Measurements from ENCODE around the gene SLC25A48. TPM values are rescaled to one million over a fixed set of nuclear protein-coding genes. Genes with fewer than 3 reads are reported as not detected.

The SLC25A48 gene
- total and polyA plus RNA-seq, 2 of the 4 experiments (the other 2 are of a cell fraction): not detected

DNA sequence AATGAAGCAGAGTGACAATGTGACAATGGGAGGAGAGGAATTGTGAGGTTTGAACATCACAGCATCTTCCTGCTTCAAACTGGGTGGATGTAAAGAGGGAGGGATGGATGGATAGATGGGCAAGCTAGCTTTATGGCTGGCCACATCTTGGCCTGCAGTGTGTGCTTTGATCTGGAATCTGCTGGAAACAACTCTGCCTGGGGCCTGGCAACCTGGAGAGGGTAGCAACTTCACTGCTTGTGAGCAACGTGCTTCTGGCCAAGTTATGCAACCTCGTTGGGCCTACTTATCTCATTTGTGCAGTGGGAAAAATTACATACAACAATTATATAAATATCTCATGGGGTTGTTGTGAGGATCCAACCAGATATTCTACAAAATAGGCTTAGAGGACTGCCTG, 55.8 kb downstream of the SLC25A48 start (continued):
- TF ChIP-seq, protein P1, sequence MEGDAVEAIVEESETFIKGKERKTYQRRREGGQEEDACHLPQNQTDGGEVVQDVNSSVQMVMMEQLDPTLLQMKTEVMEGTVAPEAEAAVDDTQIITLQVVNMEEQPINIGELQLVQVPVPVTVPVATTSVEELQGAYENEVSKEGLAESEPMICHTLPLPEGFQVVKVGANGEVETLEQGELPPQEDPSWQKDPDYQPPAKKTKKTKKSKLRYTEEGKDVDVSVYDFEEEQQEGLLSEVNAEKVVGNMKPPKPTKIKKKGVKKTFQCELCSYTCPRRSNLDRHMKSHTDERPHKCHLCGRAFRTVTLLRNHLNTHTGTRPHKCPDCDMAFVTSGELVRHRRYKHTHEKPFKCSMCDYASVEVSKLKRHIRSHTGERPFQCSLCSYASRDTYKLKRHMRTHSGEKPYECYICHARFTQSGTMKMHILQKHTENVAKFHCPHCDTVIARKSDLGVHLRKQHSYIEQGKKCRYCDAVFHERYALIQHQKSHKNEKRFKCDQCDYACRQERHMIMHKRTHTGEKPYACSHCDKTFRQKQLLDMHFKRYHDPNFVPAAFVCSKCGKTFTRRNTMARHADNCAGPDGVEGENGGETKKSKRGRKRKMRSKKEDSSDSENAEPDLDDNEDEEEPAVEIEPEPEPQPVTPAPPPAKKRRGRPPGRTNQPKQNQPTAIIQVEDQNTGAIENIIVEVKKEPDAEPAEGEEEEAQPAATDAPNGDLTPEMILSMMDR (conservative IDR thresholded peaks at IDR 0.05; ENCODE audit: low read depth, low read length): no peak

DNA sequence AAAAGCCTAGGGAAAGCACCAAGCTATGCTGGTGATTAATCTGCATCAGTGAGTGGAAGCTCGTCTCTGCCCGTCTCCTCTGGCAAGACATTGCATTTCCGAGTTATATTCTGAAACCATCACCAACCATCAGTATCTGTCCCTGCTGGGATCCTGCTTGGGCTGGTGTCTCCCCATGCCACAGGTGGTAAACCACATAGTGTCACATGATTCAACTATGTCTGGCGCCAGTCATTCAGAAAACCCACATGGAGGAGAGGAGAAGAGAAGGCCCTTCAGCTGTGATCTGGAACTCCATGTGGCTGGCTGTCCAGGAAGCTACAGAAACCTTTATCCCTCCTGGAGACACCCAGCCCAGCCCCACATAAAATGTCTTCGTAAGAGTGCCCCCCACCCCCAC, 56.4 kb downstream of the SLC25A48 start:
- Histone ChIP-seq H2BK120ac (ENCODE audit: low read depth, low read length) (no peak overlapping the region), H4K20me1 (ENCODE audit: insufficient read depth, low read length) (no peaks in the 10 kb centered on the region), H4K8ac (ENCODE audit: low read depth in 2 of 2, low read length in 2 of 2) (no peak overlapping the region), H3K23ac (ENCODE audit: low read depth, low read length) (no peak overlapping the region), H2AFZ (replicated peaks; ENCODE audit: low read length, poor library complexity) (no peak overlapping the region), H3K14ac (replicated peaks; ENCODE audit: low read depth, low read length) (no peak overlapping the region), H2AK5ac (ENCODE audit: low read depth, low read length) (no peak overlapping the region), H3K79me1 (ENCODE audit: low read depth in 1 of 2, low read length in 2 of 2) (no peaks in the 10 kb centered on the region), H2BK20ac (ENCODE audit: low read depth, low read length) (no peak overlapping the region), H4K91ac (ENCODE audit: insufficient read depth, low read depth, low read length) (no peak overlapping the region), H3K4me1 (ENCODE audit: control insufficient read depth, insufficient read depth, low read length) (peaks cover 9% of the 10 kb centered on the region; the same call in 1 of the 2 replicates), H3K27ac (ENCODE audit: insufficient read depth, low read length) (no peak overlapping the region), H3K9me1 (ENCODE audit: insufficient read depth, low read length) (no peaks in the 10 kb centered on the region), H3K36me3 (ENCODE audit: control insufficient read depth, insufficient read depth, low read length) (no peaks in the 10 kb centered on the region), H3K56ac (ENCODE audit: extremely low read depth, insufficient read depth, low read length) (no peak overlapping the region), H3K4me3 (ENCODE audit: insufficient read depth, low read depth, low read length) (no peak overlapping the region), H3K9me3 (ENCODE audit: control insufficient read depth, insufficient read depth, low read length) (no peaks in the 10 kb centered on the region), H3K4me2 (ENCODE audit: low read depth, low read length) (no peak overlapping the region), H3K9ac (ENCODE audit: low read depth, low read length) (no peak overlapping the region), H2BK15ac (ENCODE audit: low read depth, low read length) (no peak overlapping the region), H3K18ac (ENCODE audit: low read depth, low read length) (no peak overlapping the region), H2BK5ac (ENCODE audit: low read depth, low read length, poor library complexity, severe bottlenecking) (no peak overlapping the region), H3K4ac (ENCODE audit: low read depth, low read length) (no peak overlapping the region), H2AK9ac (replicated peaks; ENCODE audit: low read depth, low read length, poor library complexity) (no peak overlapping the region), H4K5ac (ENCODE audit: low read depth, low read length) (no peak overlapping the region), H3K27me3 (ENCODE audit: control insufficient read depth, insufficient read depth, low read length) (peaks cover 16% of the 10 kb centered on the region)
- DNase-seq (no peak), ATAC-seq (ENCODE audit: low read depth) (no peak)
- dilution Hi-C loops (cut with HindIII; ENCODE audit: low sequenced_read_pairs, unreplicated experiment) (no loop called here), intact Hi-C loops (cut with micrococcal nuclease) (loop anchor here (1.0 kb wide), 1 partner anchor 167 kb away; no protein-coding TSS in a partner anchor), in situ Hi-C loops (cut with MboI; ENCODE audit: low sequenced_read_pairs) (no loop called here)
- CTCF ChIA-PET: interaction anchor here (0.8 to 1.9 kb wide), 3 partner anchors 14 to 283 kb away, joined by 3 to 8 read pairs (median 3); no protein-coding TSS in a partner anchor
- no TSS peak for BruUV-seq (replicated peaks)
- POLR2A ChIA-PET (ENCODE audit: unreplicated experiment): no interaction called here
- WGBS, 2 experiments (ENCODE audit: extremely low coverage in 2 of 2, insufficient read length in 1 of 2): 100% methylated on average over 1 of the region's 5 CpGs; no CpG with 5 or more reads in 1 of the 2 experiments
- TF ChIP-seq, protein P2, sequence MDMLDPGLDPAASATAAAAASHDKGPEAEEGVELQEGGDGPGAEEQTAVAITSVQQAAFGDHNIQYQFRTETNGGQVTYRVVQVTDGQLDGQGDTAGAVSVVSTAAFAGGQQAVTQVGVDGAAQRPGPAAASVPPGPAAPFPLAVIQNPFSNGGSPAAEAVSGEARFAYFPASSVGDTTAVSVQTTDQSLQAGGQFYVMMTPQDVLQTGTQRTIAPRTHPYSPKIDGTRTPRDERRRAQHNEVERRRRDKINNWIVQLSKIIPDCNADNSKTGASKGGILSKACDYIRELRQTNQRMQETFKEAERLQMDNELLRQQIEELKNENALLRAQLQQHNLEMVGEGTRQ (IDR thresholded peaks at IDR 0.05; ENCODE audit: low read depth, low read length): no peak
- TF ChIP-seq NFE2L2 (IDR thresholded peaks at IDR 0.05; ENCODE audit: low read depth, low read length) (no peak), RCOR1 (IDR thresholded peaks at IDR 0.05; ENCODE audit: insufficient replicate concordance, low read length) (no peak), FOS (IDR thresholded peaks at IDR 0.05; ENCODE audit: low read depth, low read length) (no peak), MAFK (IDR thresholded peaks at IDR 0.05; ENCODE audit: low read depth, low read length) (no peak), BHLHE40 (IDR thresholded peaks at IDR 0.05; ENCODE audit: low read depth, low read length) (no peak), CHD1 (IDR thresholded peaks at IDR 0.05; ENCODE audit: low read depth, low read length) (no peak), CEBPB (IDR thresholded peaks at IDR 0.05; ENCODE audit: low read depth, low read length) (no peak), SMC3 (IDR thresholded peaks at IDR 0.05; ENCODE audit: low read depth, low read length) (no peak), MAZ (IDR thresholded peaks at IDR 0.05; ENCODE audit: borderline replicate concordance, low read depth, low read length) (no peak)
- TF ChIP-seq, protein P3, sequence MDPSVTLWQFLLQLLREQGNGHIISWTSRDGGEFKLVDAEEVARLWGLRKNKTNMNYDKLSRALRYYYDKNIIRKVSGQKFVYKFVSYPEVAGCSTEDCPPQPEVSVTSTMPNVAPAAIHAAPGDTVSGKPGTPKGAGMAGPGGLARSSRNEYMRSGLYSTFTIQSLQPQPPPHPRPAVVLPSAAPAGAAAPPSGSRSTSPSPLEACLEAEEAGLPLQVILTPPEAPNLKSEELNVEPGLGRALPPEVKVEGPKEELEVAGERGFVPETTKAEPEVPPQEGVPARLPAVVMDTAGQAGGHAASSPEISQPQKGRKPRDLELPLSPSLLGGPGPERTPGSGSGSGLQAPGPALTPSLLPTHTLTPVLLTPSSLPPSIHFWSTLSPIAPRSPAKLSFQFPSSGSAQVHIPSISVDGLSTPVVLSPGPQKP (IDR thresholded peaks at IDR 0.05; ENCODE audit: borderline replicate concordance, low read depth, low read length): no peak
